ENCODE results near the gene FGF13.

FGF13 gene

GRCh38 chrX:138711399-138712347 is at the start of gene FGF13:
FGF13 (minus strand) TSS chrX:138711717; CDS start chrX:138711003, 714 bp downstream.
- DNase-seq (ENCODE audit: low spot score) = no peak

- no peak for DNase-seq (ENCODE audit: low spot score)
Measured at GRCh38 chrX:138759217-138759943, 47.9 kb upstream of the FGF13 start.

GRCh38 chrX:138756234-138756633 is 44.7 kb upstream of the FGF13 start:
- no peak for DNase-seq (ENCODE audit: low spot score)

- no peak for DNase-seq (ENCODE audit: low spot score)
Measured at GRCh38 chrX:138754861-138755260, 43.3 kb upstream of the FGF13 start.

- no peak for DNase-seq (ENCODE audit: low spot score)
Measured at GRCh38 chrX:138748480-138748879, 37.0 kb upstream of the FGF13 start.

- peak; percentile 37 for DNase-seq (ENCODE audit: low spot score)
Measured at GRCh38 chrX:138745196-138745595, 33.7 kb upstream of the FGF13 start.

GRCh38 chrX:138742217-138742616 is 30.7 kb upstream of the FGF13 start:
- no peak for DNase-seq (ENCODE audit: low spot score)

- no peak for DNase-seq (ENCODE audit: low spot score)
Measured at GRCh38 chrX:138740341-138740740, 28.8 kb upstream of the FGF13 start.

GRCh38 chrX:138723301-138723700 is 11.8 kb upstream of the FGF13 start:
- no peak for DNase-seq (ENCODE audit: low spot score)

GRCh38 chrX:138719396-138719795 is 7.9 kb upstream of the FGF13 start:
- no peak for DNase-seq (ENCODE audit: low spot score)

- no peak for DNase-seq (ENCODE audit: low spot score)
Measured at GRCh38 chrX:138718941-138719340, 7.4 kb upstream of the FGF13 start.

GRCh38 chrX:138710866-138711341 is 613 bp downstream of the FGF13 start:
- no peak for DNase-seq (ENCODE audit: low spot score)

- no peak for DNase-seq (ENCODE audit: low spot score)
Measured at GRCh38 chrX:138709886-138710791, 1.4 kb downstream of the FGF13 start.

- no peak for DNase-seq (ENCODE audit: low spot score)
Measured at GRCh38 chrX:138708268-138708667, 3.2 kb downstream of the FGF13 start.

GRCh38 chrX:138704596-138704995 is 6.9 kb downstream of the FGF13 start:
- no peak for DNase-seq (ENCODE audit: low spot score)

- DNase-seq (ENCODE audit: low spot score) = no peak
Measured at GRCh38 chrX:138704101-138704500, 7.4 kb downstream of the FGF13 start.

GRCh38 chrX:138692591-138692990 is 18.9 kb downstream of the FGF13 start:
- DNase-seq (ENCODE audit: low spot score) = no peak

GRCh38 chrX:138691186-138691585 is 20.3 kb downstream of the FGF13 start:
- DNase-seq (ENCODE audit: low spot score) = no peak

- no peak for DNase-seq (ENCODE audit: low spot score)
Measured at GRCh38 chrX:138690591-138690990, 20.9 kb downstream of the FGF13 start.

- no peak for DNase-seq (ENCODE audit: low spot score)
Measured at GRCh38 chrX:138683600-138683999, 27.9 kb downstream of the FGF13 start.

GRCh38 chrX:138669693-138670092 is 41.8 kb downstream of the FGF13 start:
- no peak for DNase-seq (ENCODE audit: low spot score)

GRCh38 chrX:138664466-138664865 is 47.1 kb downstream of the FGF13 start:
- DNase-seq (ENCODE audit: low spot score) = no peak
